A549 (cell line): Measurements from ENCODE around the gene MBD3.

ENCODE experiments used
- CHD2 ChIP-seq: fragments of 150-350 bp; IDR thresholded peaks from 2 replicates; pipeline ENCODE4 v1.6.1; 2014; ENCODE audit warnings: low read length; ENCODE audit not compliant: partially characterized antibody
- EP300 ChIP-seq, 2 experiments: fragments of >200 bp; sonication (Bioruptor Twin); formaldehyde crosslinking; IDR thresholded peaks; 2 replicates in 1 of 2; 3 replicates in 1 of 2; pipeline ENCODE4 v1.6.1; 2016 to 2017
- TP53 ChIP-seq: fragments of 250-450 bp; sonication (Bioruptor Pico); IDR thresholded peaks from 2 replicates; pipeline ENCODE4 v1.5.0; 2021; ENCODE audit warnings: mild to moderate bottlenecking, moderate library complexity
- ZSCAN20 ChIP-seq: fragments of 250-450 bp; sonication (Bioruptor Pico); IDR thresholded peaks from 2 replicates; pipeline ENCODE4 v1.8.0; 2022; ENCODE audit warnings: mild to moderate bottlenecking, moderate library complexity
- TF ChIP-seq, protein P1 (sequence below): fragments of >200 bp; sonication (Bioruptor Twin); formaldehyde crosslinking; IDR thresholded peaks from 3 replicates; pipeline ENCODE4 v1.5.1; 2016

DNA sequence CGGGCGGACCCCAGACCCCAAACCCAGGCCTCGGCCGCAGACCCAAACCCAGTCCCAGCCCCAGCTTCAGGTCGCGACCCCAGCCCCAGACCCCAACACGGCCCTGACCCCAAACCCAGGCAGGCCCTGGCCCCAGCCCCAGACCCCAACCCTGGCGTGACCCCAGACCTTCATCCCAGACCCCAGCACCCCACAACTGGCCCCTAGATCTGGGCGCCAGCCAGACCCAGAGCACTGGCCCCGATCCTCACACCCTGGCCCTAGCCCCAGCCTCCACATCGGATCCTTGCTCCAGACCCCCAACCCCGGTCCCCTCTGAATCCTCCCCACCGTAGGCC lies 7.5 kb downstream of the MBD3 start:
- TF ChIP-seq, protein P1, sequence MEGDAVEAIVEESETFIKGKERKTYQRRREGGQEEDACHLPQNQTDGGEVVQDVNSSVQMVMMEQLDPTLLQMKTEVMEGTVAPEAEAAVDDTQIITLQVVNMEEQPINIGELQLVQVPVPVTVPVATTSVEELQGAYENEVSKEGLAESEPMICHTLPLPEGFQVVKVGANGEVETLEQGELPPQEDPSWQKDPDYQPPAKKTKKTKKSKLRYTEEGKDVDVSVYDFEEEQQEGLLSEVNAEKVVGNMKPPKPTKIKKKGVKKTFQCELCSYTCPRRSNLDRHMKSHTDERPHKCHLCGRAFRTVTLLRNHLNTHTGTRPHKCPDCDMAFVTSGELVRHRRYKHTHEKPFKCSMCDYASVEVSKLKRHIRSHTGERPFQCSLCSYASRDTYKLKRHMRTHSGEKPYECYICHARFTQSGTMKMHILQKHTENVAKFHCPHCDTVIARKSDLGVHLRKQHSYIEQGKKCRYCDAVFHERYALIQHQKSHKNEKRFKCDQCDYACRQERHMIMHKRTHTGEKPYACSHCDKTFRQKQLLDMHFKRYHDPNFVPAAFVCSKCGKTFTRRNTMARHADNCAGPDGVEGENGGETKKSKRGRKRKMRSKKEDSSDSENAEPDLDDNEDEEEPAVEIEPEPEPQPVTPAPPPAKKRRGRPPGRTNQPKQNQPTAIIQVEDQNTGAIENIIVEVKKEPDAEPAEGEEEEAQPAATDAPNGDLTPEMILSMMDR: no peak
- TF ChIP-seq CHD2 (no peak), EP300 (IDR thresholded peaks at IDR 0.05) (no peak), TP53 (CRISPR knock-in tag) (no peak), ZSCAN20 (no peak)
